ENCODE measurements around the gene CXCL6. TPM values are rescaled to one million over a fixed set of nuclear protein-coding genes. Genes with fewer than 3 reads are reported as not detected.

CXCL6 gene
- total and polyA plus RNA-seq, 4 donors, result 4.2 to 21.5 (median 6.4) TPM

GRCh38 chr4:73868206-73869129 is 32.0 kb downstream of the CXCL6 start:
- Histone ChIP-seq H3K36me3 (ENCODE audit: control insufficient read depth in 4 of 4, insufficient read depth in 4 of 4, low read length in 4 of 4) (no peaks in the 10 kb centered on the region), H3K27me3 (ENCODE audit: control insufficient read depth in 3 of 3, insufficient read depth in 3 of 3, low read length in 2 of 3) (peaks cover 0 to 11% (median 7%) of the 10 kb centered on the region in 3 donors), H3K9ac (ENCODE audit: insufficient read depth in 1 of 2, low read length in 2 of 2) (peak overlapping the region in 1 of 2 donors; percentile 41), H3K4me1 (ENCODE audit: control insufficient read depth in 5 of 5, insufficient read depth in 5 of 5, low read length in 5 of 5) (peaks cover 0 to 16% (median 0%) of the 10 kb centered on the region in 5 donors), H3K4me3 (peak overlapping the region; percentile 55), H3K27ac (ENCODE audit: low read depth in 1 of 2, low read length in 1 of 2) (peak overlapping the region in 1 of 2 donors; percentile 64), H3K9me3 (ENCODE audit: control insufficient read depth in 4 of 4, insufficient read depth in 3 of 4, low read length in 3 of 4) (no peaks in the 10 kb centered on the region)
- 28 to 43% methylated on average over 16 of the region's 16 CpGs for WGBS, 2 donors
- peak in 1 of 3 donors; percentile 11 for DNase-seq
- no peak for TF ChIP-seq CTCF (IDR thresholded peaks at IDR 0.05; ENCODE audit: control extremely low read depth, extremely low read depth)
- no peak for ATAC-seq (ENCODE audit: insufficient read depth, low FRiP score)

GRCh38 chr4:73869130-73870055 is 32.9 kb downstream of the CXCL6 start, which contains the start of gene CXCL1:
Gene CXCL1, plus strand, starts transcription at chr4:73869393. Its CDS starts 78 bp downstream, at chr4:73869471.
- Histone ChIP-seq H3K9ac (ENCODE audit: insufficient read depth in 1 of 2, low read length in 2 of 2) (peak within 1 kb of the TSS in 1 of 2 donors; percentile 41), H3K36me3 (ENCODE audit: control insufficient read depth in 4 of 4, insufficient read depth in 4 of 4, low read length in 4 of 4) (no peaks in the 10 kb centered on the region), H3K27ac (ENCODE audit: low read depth in 1 of 2, low read length in 1 of 2) (peak within 1 kb of the TSS in 1 of 2 donors; percentile 68), H3K4me3 (peak within 1 kb of the TSS; percentile 55), H3K9me3 (ENCODE audit: control insufficient read depth in 4 of 4, insufficient read depth in 3 of 4, low read length in 3 of 4) (no peaks in the 10 kb centered on the region), H3K27me3 (ENCODE audit: control insufficient read depth in 3 of 3, insufficient read depth in 3 of 3, low read length in 2 of 3) (peaks cover 0 to 11% (median 7%) of the 10 kb centered on the region in 3 donors), H3K4me1 (ENCODE audit: control insufficient read depth in 5 of 5, insufficient read depth in 5 of 5, low read length in 5 of 5) (peaks cover 0 to 16% (median 0%) of the 10 kb centered on the region in 5 donors)
- DNase-seq (peak; percentile 16 to 32 (median 31)), ATAC-seq (ENCODE audit: insufficient read depth, low FRiP score) (peak; percentile 32)
- no peak for TF ChIP-seq CTCF (IDR thresholded peaks at IDR 0.05; ENCODE audit: control extremely low read depth, extremely low read depth)
- WGBS, 2 donors, result 10% methylated on average over 57 to 61 of the region's 61 CpGs

GRCh38 chr4:73870260-73870659 is 33.8 kb downstream of the CXCL6 start:
- H3K9me3 ChIP-seq (ENCODE audit: control insufficient read depth in 4 of 4, insufficient read depth in 3 of 4, low read length in 3 of 4), result no peaks in the 10 kb centered on the region
- no peak overlapping the region for H3K4me3 ChIP-seq
- ATAC-seq (ENCODE audit: insufficient read depth, low FRiP score) (peak; percentile 48), DNase-seq (no peak)
- no peak overlapping the region for H3K27ac ChIP-seq (ENCODE audit: low read depth in 1 of 2, low read length in 1 of 2)
- no peaks in the 10 kb centered on the region for H3K36me3 ChIP-seq (ENCODE audit: control insufficient read depth in 4 of 4, insufficient read depth in 4 of 4, low read length in 4 of 4)
- 48 to 63% methylated on average over 3 of the region's 3 CpGs for WGBS, 2 donors
- TF ChIP-seq CTCF (IDR thresholded peaks at IDR 0.05; ENCODE audit: control extremely low read depth, extremely low read depth), result no peak
- H3K4me1 ChIP-seq (ENCODE audit: control insufficient read depth in 5 of 5, insufficient read depth in 5 of 5, low read length in 5 of 5), result peaks cover 0 to 16% (median 0%) of the 10 kb centered on the region in 5 donors
- no peak overlapping the region for H3K9ac ChIP-seq (ENCODE audit: insufficient read depth in 1 of 2, low read length in 2 of 2)
- H3K27me3 ChIP-seq (ENCODE audit: control insufficient read depth in 3 of 3, insufficient read depth in 3 of 3, low read length in 2 of 3), result peaks cover 0 to 11% (median 7%) of the 10 kb centered on the region in 3 donors

Measured in lung (tissue), 12 donors.